Mammary epithelial cell (primary cell): Measurements from ENCODE around the gene FGFRL1.

Source experiments
- CTCF ChIP-seq, 2 donors: IDR thresholded peaks in 1 of 2; conservative IDR thresholded peaks in 1 of 2; 2 replicates each; pipeline ENCODE4 v1.5.1; 2011 to 2012; ENCODE audit warnings: inconsistent platforms in 2 of 2, low read length in 2 of 2, mild to moderate bottlenecking in 2 of 2, control low read depth in 1 of 2, low read depth in 1 of 2; ENCODE audit not compliant: insufficient read depth in 1 of 2; ENCODE audit errors: extremely low read depth in 1 of 2
- EZH2 ChIP-seq: IDR thresholded peaks from 2 replicates; pipeline ENCODE4 v1.6.1; 2012; ENCODE audit warnings: low read length, inconsistent platforms, borderline replicate concordance

- no peak for TF ChIP-seq EZH2
- TF ChIP-seq CTCF (conservative IDR thresholded peaks at IDR 0.05 in 1 of 2, IDR thresholded peaks at IDR 0.05 in 1 of 2; ENCODE audit: extremely low read depth in 1 of 2, insufficient read depth in 1 of 2, low read depth in 1 of 2, low read length in 2 of 2): no peak
Measured at GRCh38 chr4:982814-983213, 28.6 kb upstream of the FGFRL1 start.
